GM21390 (cell line): ENCODE data around the gene SCG2.
A peak's percentile ranks its signal among the peaks of the same experiment; 100 is the strongest.

Experiments used
- ATAC-seq: cut with Tn5 transposase; IDR thresholded peaks from one replicate; pipeline ENCODE4 v1.9.1; 2021; ENCODE audit not compliant: unreplicated experiment

The SCG2 gene, protein sequence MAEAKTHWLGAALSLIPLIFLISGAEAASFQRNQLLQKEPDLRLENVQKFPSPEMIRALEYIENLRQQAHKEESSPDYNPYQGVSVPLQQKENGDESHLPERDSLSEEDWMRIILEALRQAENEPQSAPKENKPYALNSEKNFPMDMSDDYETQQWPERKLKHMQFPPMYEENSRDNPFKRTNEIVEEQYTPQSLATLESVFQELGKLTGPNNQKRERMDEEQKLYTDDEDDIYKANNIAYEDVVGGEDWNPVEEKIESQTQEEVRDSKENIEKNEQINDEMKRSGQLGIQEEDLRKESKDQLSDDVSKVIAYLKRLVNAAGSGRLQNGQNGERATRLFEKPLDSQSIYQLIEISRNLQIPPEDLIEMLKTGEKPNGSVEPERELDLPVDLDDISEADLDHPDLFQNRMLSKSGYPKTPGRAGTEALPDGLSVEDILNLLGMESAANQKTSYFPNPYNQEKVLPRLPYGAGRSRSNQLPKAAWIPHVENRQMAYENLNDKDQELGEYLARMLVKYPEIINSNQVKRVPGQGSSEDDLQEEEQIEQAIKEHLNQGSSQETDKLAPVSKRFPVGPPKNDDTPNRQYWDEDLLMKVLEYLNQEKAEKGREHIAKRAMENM

DNA sequence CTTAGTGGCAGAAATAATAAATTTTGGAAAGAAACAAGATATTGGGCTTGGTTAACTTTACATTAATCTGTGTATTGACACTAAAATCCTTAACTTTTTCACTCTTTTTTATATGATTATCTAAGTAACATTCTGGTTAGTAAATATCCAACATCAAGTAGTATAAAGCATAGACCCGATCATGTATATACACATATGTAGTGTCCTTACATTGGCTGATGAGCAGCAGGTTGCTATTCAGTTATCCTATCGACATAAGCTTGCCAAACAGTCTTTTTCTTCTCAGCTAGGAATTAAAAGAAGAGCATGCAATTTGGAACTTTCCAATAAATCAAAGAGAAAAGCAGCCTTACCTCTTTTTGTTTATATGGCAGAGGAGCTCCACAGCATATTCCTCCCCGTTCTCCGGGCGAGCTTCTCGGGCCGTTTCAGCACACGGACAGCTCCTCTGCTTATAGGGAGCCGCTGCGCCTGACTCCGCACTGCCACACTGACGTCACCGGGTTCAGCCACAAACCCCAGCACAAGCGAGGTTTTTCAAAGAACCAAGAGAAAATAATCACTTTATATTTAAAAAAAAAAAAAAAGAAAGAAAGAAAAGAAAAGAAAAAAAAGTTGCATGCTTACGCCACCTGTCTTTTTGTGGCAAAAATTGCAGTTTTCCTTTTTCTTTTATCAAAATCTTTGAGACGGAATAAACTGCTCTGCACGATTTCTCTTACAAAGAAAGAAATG is at the start of gene SCG2:
TSS of gene SCG2 (minus strand) at position 430 of the 735 bp plus-strand sequence. CDS start 3,079 bp downstream, outside the sequence.
- ATAC-seq: peak; percentile 94

DNA sequence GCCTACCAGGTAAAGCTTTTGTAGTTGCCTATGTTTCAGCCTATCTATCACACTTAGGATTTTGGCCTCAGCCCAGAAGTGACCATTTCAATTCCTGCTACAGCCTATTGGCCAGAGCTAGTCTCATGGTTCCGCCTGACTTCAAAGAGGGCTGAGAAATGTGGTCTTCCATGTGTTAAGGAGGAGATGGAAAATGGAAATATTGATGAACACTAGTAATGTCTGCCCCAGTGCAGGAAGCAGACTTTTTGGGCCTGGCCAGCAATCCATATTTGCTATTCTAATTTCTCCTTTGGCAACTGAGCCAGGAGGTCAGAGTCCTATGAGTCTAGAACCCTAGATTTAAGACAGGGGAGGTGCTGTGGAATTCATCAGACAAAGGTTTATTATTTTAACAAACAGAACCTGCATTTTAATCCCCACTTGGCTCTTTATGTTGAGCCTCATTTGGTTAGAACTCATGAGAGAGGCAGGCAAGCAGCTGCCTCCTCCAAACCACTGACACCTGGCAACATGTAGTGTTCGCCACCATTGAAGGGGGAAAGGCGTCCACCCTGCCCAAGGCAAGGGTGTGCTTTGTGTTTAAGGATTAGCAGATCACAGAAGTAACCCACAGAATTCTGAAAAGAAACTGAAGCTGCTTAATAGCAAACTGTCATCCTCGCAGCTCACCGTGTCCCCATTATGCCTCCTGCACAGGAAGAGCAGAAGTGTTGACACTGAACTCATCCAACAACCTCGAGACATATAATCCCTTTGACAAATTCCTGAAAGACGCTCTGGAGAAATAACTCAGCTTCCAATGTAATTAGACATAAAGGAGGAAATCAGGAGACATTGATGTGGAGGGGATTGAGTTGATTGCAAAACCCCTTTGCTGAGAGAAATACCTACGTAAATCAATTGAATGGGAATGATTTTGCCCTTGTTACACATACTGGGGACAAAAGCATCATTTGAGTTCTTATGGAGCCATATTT is 47.7 kb upstream of the SCG2 start:
- no peak for ATAC-seq

DNA sequence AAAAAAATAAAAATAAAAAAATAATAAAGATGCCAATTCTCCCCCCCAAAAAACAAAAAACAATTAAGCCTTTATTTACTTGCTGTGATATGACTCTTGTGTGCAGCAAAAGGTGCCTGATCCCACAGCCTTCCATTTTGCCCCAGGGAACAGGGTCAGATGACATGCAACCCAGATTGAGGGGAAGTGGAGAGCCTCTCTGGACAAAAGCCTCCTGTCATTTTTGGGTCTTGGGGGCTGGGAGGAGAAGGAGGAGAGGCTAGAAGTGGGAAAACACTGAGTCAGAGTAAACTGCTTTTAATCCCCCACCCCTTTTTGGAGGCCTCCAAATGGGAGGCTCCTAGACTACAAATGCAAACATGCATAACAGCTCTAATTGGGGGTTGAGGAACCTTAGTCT is 46.6 kb upstream of the SCG2 start:
- ATAC-seq: no peak

DNA sequence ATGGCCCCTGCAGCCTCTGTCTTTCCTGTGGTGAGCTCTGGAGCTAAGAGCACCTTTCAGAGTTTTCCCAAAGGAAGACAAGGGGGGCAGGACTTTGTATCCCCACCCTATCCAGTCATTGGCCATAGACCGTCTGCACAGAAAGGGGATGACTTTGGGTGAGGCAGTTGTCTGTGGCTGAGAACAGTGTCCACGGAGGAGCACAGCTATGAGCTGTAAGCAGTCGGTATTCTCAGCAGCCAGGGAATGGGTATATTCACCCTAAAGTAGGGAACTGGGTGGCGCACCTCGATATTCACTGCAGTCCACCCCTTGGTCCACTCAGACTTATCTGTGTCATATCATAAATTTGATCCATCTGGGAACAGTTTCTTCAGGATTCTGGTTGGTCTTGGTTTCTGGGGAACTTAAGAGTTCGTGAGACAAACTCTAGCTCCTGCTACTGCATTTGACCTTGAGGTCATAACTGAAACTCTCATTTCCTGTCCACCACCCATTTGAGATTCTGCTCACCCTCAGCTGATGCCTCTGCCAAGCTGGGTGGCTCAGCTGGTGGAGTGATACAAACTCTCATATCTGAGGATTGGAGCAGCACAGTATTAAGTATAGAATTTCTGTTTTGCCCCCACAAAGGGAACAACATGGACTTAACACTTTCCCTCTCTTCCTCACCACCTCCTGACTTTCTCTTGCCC is 45.2 kb upstream of the SCG2 start:
- peak; percentile 90 for ATAC-seq

DNA sequence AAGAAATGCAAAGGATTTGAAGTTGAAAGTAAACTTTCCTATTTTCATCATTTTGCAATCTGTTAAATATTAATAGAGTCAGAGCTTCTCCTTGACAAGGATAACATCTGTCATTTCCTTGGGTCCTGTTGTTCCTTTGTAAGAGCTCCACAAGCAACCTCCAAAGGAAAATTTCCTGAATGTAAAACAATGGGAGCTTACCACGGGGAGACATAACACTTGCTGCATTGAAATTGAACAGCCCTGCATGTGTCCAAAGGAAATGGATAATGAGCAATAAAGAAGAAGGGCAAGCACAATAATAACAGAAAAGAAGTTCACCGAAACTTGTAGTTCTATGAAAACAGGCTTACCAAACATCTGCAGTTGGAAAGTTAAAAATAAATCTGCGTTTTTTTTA is 42.0 kb upstream of the SCG2 start:
- ATAC-seq: no peak

DNA sequence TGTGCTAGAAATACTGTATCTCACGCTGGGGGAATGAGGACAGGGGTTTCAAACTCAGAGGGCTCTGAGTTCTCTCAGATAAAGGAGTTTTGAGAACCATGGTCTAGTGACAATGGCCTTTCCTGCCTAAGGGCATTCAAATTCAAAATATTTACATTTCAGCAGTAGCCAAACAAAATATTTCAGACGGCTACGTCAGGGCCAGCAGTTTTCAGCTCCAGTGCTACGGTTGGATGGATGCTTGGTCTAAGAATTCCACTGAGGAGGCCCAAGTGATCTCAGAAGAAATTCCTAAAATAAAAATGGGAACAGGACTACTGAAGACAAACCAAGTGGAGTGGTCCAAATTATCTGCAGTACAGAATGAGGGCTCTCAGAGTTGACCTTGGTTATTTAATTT is 41.1 kb upstream of the SCG2 start:
- no peak for ATAC-seq

DNA sequence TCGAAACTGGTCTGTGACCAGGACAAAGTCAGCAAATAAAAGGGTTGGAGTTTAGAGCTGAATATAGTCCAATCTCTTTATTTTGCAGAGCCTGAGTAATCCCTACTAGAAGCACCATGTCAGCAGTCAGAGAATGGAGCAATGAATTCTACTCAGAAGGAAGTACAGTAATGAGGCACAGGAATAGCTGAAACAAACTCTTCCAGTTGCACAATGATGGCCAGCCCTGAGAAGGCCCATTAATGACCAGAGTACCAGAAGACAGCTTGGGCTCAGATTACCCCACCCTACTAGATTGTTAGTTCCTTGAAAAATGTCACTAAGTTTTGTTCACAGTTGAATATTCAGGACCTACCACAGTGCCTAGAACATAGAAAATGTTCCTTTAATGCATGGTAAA is 40.3 kb upstream of the SCG2 start:
- ATAC-seq: no peak

DNA sequence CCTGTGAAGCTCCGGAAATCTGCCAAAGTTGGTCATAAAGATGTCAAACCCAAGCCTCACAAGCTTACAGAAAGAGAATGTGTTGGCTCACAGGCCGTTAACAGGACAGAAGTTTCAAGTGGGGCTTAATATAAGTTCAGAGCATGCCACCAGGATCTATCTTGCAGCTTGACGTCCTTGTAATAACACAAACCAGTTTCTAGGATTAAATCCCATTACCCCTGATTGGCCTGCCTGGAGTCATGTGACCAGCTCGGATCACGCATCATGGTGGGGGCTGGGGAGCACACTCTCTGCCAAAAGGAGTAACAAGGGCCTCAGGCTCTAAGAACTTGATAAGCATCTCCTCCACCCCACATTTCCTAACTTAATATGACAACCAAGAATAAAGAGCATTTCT is 38.9 kb upstream of the SCG2 start:
- ATAC-seq: no peak

DNA sequence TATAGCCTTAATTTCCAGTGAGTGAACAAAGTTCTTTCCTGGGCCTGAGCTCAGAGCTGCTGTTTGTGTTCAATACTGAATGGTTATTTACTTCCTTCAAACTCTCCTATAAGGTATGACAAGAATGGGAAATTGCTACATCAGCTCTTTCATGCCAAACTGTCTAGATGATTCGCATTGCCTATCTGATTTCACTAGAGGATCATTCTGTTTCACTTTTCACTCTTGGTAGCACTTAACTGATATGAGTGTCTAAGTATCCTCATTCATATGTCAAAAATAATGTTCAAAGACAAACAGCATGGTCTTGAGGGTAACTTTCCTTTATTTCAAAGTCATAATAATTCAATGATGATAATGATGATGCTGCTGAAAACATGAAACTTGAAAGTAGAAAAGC is 32.9 kb upstream of the SCG2 start:
- ATAC-seq: no peak

DNA sequence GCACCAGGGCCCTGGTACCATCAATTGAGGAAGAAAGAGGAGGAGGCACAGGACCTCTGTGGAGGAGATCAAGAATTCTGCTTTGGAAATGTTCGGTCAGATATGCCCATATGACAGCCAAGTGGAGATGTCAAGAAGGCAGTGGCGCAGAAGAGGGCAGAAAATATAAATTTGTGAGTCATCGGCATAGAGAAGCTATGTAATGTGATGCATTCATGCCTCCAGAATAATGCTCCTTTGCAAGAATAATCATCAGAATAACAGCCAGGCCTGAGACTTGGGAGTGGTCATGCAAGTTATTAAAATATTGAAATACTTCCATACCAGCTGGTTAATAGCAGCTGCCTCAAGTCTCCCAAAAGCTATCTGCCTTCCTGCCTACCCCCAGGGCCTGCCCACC is 32.1 kb upstream of the SCG2 start:
- no peak for ATAC-seq

DNA sequence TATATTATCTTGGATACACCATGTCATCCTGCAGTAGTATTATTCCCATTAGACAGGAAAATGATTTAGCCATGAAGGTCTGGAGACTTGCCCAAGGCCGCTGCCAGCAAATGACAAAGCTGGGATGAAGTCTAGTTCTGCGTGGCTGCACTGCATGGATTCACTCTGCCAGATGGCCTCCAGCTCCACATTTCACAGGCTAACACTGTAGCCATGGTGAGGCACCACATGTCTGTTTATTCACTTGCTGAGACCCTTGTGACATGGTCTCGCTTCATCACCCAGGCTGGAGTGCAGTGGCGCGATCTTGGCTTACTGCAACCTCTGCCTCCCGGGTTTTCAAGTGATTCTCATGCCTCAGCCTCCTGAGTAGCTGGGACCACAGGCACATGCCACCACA is 31.5 kb upstream of the SCG2 start:
- ATAC-seq: no peak

DNA sequence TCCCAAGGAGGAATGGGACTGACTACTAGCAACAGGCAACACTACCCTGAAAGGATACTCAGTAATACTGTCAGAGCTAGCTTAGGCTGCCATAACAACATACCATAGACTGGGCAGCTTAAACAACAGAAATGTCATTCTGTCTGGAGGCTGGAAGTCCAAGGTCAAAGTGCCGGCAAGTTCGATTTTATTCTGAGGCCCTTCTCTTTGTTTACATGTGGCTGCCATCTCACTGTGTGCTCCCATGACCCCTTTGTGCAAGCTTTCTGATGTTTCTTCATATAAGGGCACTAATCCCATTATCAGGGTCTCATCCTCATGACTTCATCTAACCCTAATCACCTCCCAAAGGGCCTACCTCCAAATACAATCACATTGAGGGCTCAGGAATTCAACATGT is 30.7 kb upstream of the SCG2 start:
- ATAC-seq: no peak

DNA sequence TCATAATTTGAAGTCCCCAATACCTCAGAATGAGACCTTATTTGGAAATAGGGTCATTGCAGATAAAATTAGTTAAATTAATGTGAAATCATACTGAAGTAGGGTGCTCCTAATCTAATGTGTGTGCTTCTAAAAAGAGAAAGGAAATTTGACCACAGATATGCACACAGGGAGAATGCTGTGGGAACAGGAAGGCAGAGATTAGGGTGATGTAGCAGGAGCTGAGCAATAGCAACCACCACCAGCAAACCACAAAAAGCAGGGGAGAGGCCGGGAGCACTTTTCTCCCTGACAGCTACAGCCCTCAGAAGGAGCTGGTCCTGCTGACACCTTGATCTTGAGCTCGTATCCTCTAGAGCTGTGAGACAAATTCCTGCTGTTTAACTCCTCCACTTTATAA is 24.6 kb upstream of the SCG2 start:
- ATAC-seq: no peak

DNA sequence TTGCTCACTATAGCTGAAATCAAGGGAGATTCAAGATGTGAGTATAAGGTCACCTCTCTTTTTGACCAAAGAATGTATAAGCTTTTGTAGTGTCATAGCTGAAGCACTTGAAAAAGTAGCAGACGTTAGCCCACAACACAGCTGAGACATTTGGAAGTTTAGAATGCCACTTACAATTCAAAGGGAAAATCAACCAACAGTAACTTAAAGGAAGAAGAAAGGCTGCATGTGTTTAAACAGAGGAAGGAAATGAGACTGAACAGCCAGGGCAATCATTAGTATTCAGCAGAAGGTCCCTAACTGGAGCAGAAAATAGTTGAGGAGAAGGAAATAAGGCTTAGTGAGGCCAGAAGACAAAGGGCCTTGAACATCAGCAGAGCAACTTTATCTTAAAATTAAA is 23.5 kb upstream of the SCG2 start:
- no peak for ATAC-seq

DNA sequence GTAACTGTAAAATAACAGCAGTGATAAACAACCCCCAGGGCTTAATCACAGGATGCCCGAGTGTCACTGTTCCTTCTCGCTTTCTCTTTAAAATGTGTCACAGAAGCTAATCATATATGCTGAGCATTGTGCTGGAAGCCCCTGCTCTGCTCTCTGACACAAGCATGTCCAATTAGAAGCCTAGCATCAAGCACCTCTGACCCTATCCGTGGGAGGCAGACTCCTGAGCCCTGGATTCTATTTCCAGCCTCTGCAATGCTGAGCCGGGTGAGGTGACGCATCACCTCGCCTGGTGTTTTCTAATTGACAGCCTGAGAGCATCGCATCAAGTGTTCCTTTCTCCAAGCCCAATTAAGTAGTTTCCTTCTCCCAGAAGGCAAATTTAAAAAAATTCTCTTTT is 19.7 kb upstream of the SCG2 start:
- no peak for ATAC-seq

DNA sequence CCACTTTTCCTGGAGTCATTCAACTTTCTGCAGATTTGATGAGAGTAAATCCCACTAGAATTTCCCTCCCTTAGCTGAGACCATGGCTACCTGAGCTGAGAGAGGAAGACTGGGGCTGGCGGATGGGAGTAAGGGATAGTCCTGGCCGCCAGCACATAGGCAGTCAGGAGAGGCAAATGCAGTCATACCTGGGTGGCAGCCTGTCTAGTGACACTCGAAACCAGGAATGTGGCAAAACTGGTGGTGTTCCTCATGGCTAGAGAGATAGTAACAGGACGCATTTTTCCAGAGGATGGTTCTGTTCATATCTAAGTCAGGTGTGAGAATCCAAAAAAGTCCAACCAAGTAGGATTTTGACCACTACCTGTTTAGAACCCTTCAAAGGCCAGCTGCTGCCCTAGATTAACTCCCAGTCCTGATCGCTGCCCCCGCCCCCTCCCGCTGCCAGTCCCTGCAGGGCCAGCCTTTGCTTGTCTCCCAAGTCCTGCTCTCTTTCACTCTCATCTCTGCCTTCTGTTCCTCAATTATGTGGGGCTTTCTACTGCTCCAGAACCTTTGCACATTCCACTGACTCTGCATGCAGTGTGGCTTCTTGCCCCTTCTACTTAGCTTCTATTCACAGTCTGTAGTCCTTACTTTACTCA is 17.4 kb upstream of the SCG2 start:
- ATAC-seq: no peak

DNA sequence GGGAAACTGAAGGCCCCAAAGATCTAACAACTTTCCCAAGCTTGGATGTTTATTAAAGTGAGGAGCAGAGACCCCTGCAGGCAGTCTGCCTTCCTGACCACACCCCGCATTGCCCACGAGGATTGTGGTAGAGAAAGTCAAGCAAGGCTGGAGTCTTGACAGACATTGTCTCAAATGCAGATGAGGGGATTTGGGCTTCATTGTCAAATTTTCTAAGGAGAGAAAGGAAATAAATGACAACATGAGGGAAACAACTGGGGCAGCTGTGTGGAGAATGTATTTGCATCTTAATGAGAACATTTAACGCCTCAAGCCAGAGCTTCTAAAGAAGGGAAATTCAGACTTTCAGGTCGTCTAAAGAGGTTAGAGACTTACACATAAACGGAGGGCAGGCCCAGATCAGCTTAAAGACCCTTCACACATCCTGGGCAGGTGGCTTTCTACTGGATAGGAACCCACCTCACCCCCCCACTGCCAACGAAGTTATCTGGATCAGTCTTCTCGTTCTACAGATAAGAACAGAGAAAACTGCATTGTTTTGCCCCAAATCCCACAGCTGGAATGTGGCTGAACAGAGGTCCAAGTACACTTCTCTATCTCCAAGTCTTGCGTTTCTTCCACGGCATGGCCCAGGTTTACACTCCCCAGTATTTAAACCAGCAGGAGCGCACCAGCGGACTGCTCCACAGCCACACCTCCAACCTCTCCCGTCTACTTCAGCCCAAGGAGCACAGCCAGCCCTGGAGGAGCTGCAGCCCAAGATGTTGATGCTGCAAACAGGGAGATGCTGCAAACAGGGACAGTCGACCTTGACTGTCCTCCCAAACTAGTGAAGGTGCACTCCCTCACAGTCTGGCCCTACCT is 16.2 kb upstream of the SCG2 start:
- ATAC-seq: no peak

DNA sequence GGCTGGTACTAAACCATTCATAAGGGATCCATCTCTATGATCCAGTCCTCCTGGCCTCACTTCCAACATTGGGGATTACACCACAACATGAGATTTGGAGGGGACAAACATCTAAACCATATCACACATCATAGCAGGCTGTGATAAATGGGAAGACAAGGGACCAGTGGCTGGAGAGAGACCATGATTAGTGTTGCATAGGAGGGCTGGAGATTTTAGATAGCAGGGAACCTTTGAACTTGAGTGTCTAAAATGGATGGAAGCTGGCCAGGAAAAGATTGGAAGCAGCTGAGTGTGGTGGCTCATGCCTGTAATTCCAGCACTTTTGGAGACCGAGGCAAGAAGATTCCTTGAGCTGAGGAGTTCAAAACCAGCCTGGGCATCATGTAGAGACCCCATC is 12.4 kb upstream of the SCG2 start:
- ATAC-seq: no peak
